Fibroblast of lung (primary cell): ENCODE data around the gene POC5.

ENCODE experiments used
- CTCF ChIP-seq, 2 donors: IDR thresholded peaks in 1 of 2; conservative IDR thresholded peaks in 1 of 2; 1 replicate in 1 of 2; 2 replicates in 1 of 2; pipeline ENCODE4 v1.5.1; 2011 to 2012; ENCODE audit warnings: low read length in 2 of 2, control low read depth in 1 of 2, inconsistent platforms in 1 of 2, low read depth in 1 of 2, mild to moderate bottlenecking in 1 of 2
- EZH2 ChIP-seq: IDR thresholded peaks from 2 replicates; pipeline ENCODE4 v1.5.1; 2012; ENCODE audit warnings: low read length, control low read depth, mild to moderate bottlenecking; ENCODE audit errors: missing control alignments

- no peak for TF ChIP-seq CTCF (conservative IDR thresholded peaks at IDR 0.05 in 1 of 2, IDR thresholded peaks at IDR 0.05 in 1 of 2; ENCODE audit: low read depth in 1 of 2, low read length in 2 of 2)
- TF ChIP-seq EZH2, result no peak
Measured at GRCh38 chr5:75626959-75627358, 90.3 kb downstream of the POC5 start.
